Activated CD8-positive, alpha-beta memory T cell treated with anti-CD3 and anti-CD28 coated beads for 24 hours (primary cell): Measurements from ENCODE around the gene DENND1B.
"Not testable (repeated sequence)": the region's sequence is repeated elsewhere in the genome, so short reads cannot be mapped to it uniquely, and the experiment has no call there.

Experiments used
- DNase-seq: peaks from one replicate; pipeline ENCODE4 v3.0.0-alpha.2; 2020

Gene DENND1B

GRCh38 chr1:197743578-197743977, 31.7 kb downstream of the DENND1B start:
- DNase-seq = no peak

- no peak for DNase-seq
Measured at GRCh38 chr1:197740992-197741391, 34.3 kb downstream of the DENND1B start.

GRCh38 chr1:197738927-197739326, 36.4 kb downstream of the DENND1B start:
- DNase-seq = no peak

DNA sequence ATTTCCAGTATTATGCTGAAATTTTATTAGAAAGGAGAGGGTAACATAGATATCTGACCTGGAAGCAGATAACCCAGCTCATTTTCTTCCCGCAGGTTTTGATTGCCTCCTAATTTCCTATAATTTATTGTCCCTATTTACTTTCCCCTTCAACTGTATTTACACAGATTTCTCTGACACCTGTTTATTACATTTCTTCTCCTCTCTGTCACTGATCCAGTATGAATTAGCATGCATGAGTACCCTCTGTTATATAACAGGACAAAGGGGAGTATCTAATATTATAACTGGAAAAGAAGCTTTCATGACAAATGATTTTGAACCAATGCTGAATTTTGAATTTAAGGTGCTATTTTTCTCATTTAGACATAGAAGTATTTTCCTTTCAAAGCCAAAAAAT, 37.4 kb downstream of the DENND1B start:
- DNase-seq = no peak

DNA sequence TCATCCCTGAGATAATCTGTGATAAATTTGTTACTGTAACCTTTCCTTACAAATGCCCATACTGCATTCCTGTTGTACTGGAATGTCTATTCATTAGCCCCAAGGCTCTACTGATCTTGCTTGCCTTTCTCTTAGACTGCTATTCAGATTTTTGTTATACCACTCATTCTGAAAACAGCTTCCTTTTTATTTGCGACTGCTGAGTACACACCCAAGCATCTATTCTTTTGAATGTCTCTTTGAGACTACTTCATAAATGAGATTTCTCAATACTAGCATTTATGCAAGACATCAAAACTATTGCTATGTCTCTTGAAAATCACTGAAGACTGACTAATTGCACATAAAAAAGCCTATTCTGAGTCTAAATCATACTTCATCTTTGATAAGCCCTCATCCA, 38.6 kb downstream of the DENND1B start:
- no peak for DNase-seq

GRCh38 chr1:197735461-197735860, 39.8 kb downstream of the DENND1B start:
- no peak for DNase-seq

DNA sequence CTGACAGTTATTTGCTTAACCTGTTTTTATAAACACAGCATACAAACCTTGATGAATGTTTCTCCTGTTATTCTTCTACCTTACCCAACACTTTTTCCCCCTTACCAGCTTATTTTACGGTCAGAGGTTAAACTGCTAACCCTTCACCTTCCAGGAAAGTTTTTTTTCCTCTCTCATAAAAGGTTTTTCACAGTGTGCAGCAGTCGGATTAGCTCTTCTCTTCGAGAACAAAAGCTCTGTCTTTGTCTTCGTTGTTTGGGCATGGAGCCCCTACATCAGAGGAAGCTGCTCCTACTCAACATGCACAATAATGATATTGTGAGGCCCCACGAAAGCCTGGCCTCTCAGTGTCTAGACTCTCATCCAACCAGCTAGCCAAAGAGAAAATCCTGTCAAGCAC, 42.0 kb downstream of the DENND1B start:
- no peak for DNase-seq

DNA sequence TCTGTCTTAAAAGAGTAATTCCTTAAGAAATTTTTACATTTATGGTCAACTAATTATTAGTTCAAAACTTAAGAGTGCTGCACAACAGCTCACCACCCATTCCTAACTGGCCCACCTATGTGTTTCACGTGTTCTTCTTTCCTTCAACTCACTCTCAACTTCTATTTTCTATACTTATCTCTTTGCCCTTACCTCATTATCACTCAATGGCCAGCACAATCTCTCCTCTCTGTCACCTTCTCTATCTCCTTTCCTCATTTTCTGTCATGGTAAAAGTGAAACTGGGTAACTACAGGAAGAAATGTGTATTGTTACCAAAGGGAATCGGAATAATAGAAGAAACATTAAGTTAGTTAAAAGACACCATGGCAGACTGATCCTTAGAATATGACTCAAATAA, 43.1 kb downstream of the DENND1B start:
- no peak for DNase-seq

- no peak for DNase-seq
Measured at GRCh38 chr1:197731449-197731848, 43.8 kb downstream of the DENND1B start.

- DNase-seq = no peak
Measured at GRCh38 chr1:197725976-197726375, 49.3 kb downstream of the DENND1B start.

GRCh38 chr1:197725044-197725443, 50.2 kb downstream of the DENND1B start:
- no peak for DNase-seq

DNA sequence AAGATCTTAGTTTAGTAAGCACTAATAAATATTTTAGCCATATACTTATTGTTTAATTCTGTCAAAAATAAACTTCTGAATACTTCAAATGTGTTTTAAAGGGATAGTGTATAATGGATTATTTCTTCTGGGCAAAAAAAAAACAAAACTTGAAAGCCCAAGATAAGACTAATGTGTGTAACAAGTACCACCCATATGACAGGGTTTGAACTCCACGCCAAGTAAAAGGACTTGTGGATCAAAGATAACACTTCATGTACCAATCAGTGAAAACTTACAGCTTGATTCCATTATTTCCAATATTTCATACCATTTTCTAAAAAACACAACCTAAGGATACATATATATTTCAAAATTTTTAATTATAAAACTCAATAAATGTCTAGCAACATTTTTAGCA, 59.5 kb downstream of the DENND1B start:
- no peak for DNase-seq

DNA sequence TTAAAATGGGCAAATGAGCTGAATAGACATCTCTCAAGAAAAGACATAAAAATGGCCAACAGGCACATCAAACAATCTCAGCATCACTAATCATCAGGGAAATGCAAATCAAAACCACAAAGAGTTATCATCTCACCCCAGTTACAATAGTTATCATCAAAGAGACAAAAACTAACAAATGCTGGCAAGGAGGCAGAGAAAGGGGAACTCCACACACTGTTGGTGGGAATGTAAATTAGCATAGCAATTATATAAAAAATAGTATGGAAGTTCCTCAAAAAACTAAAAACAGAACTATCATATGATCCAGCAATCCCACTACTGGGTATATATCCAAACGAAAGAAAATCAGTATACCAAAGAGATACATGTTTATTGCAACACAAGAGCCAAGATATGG, 68.7 kb downstream of the DENND1B start:
- no peak for DNase-seq

DNA sequence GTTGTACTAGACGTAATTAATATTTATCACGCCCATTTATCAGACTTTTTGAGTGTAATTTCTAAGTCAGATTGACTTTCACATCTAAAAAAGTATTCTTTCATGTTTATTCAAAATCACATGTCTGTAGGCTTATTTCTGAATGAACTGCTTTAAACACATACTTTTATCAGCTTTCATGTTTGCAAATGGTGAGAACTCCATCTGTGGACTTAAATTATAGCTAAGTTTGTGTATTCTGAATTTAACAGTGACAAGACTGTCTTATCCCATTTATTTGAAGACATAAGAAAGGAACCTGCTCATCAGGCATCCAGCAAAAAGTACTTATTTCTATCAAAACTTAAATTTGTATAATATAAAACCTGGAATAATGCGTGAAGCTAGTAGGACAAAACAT, 69.3 kb downstream of the DENND1B start:
- no peak for DNase-seq

DNA sequence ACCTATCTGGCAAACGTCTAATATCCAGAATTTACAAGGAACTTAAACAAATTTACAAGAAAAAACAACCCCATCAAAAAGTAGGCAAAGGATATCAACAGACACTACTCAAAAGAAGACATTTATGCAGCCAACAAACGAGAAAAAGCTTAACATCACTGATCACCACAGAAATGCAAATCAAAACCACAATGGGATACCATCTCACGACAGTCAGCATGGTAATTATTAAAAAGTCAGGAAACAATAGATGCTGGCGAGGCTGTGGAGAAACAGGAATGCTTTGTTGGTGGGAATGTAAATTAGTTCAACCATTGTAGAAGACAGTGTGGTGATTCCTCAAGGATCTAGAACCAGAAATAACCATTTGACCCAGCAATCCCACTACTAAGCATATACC, 74.6 kb downstream of the DENND1B start:
- DNase-seq = not testable (repeated sequence)

GRCh38 chr1:197696372-197696771, 78.9 kb downstream of the DENND1B start:
- DNase-seq = no peak

- DNase-seq = no peak
Measured at GRCh38 chr1:197695961-197696360, 79.3 kb downstream of the DENND1B start.

DNA sequence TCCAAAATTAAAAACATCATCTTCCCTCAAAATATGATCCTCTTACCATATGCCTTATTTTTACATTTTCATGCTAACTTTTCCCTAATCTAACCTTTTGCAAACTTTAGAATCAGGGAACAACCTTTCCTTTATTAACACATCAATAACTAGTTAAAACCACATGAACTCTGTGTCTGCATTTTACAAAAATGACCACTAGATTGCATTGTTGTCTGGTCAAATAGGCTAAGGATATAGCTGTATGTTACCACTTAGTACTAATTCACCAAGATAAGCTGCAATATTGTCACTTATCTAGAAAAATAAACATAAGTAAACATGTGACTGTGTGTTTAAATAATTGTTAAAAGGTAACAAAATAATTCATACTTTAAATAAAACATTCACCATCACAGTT, 82.3 kb downstream of the DENND1B start:
- no peak for DNase-seq

DNA sequence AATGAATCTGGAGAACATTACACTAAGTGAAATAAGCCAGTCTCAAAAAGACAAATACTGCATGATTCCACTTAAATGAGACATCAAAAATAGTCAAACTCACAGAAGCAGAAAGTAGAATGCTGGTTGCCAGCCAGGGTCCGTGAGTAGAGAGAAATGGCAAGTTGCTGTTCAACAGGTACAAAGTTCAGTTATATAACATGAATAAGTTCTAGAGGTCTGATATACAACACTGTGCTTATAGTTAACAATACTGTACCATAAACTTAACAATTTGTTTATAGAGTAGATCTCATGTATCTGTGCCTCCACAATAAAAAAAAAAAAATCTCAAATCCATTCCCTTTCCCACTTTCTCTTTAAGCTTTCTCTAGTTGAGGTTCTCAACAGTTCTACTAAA, 83.5 kb downstream of the DENND1B start:
- DNase-seq = no peak

- no peak for DNase-seq
Measured at GRCh38 chr1:197690074-197690473, 85.2 kb downstream of the DENND1B start.

GRCh38 chr1:197688233-197688632, 87.0 kb downstream of the DENND1B start:
- DNase-seq = no peak

DNA sequence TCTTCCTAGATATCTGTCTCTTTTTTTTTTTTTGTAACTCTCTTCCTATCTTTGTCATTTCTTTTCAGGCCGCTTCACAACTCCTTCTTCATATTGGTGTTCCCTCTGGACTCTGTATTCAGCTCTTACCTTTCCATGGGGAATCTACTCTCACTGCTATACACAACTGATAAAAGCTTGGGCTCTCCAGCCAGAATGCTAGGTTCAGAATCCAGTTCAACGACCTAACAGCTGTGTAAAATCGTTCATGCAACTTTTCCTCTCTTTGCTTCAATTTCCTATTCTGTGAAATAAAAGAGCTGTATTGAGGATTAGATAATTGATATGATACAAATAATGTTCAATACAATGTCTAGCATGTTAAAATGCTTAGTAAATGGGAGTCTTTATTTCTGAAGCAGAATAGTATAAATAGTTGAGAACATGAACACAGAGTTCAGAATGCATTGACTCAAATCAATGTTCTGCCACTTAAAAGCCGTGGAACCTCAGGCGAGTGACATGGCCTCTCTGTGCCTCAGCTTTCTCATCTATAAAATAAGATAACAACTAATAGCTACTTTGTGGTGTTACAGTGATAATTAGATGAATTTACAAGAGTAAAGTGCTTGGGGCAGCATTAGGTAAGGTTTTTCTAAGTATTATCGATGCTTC, 88.5 kb downstream of the DENND1B start:
- DNase-seq = no peak

DNA sequence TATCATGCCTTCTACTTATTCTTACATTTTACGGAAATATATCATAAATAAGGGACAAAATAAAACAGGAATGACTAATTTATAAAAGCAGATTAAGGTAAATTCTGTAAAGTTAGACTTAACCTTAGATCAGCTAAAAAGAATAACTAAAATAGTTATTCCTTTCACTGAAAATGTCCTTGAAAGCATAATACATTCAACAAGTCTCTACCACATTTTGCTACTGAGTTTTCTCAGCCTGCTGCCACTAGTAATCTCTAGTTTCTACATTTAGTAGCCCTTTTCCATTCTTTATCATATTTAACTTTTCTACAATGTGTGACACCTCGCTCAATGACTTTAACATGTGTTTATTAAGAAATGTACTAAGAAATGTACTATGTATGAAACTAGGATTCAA, 89.0 kb downstream of the DENND1B start:
- DNase-seq = no peak

DNA sequence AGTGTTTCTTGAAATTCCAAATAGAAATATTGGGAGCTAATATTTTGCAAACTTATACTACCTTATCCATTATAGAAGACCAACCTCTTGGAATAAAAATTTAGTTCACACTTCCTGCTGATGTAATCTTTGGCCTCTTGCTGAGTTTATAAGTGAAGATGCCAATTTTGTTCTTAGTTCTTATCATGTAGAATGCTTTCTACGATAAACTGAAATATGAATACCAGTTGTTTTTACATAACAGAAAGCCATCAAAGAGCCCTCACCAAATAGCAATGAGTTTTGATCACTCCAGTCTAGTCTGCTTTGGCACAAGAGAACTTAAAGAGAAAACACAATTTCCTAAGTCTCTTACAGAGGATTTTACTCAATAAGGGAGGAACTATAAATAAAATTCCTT, 89.5 kb downstream of the DENND1B start:
- no peak for DNase-seq

DNA sequence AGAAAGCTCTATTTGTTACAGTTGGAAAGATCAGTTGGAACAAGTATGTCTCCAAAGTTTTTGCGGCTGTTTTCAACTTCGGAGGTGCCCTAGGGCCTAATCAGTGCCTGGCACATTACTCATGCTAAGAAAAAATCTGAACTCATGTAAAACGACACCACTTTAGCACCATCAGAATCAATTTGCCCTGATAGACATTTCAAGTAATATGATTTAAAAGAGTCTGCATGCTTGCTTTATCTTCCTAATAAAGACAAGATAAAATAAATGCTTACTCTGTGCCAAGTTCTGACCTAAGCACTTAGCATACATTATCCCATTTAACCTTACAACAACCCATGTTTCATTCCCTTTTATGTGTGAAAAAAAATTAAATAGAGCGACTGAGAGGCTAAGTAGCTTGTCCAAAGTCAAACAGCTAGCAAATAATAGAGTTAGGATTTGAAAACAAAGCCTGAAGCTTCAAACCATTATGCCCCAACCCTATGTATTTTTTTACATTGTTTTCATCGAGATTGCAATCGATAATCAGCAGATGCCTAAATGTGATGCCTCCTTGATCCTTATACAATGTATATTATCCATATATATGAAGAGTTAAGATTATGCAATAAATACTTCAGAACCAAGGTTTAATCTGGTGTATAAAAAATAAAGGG, 91.3 kb downstream of the DENND1B start:
- no peak for DNase-seq
